AG04449 (cell line): ENCODE results near the gene ITGA11.
A peak's percentile ranks its signal among the peaks of the same experiment; 100 is the strongest.

Experiments used
- CTCF ChIA-PET: fragments of 350-600 bp; formaldehyde crosslinking; extraction: SDS; loops from one replicate; lab custom pipeline; 2021; ENCODE audit warnings: antibody characterized with exemption; lab: Yijun Ruan, JAX
- POLR2A ChIA-PET: fragments of 400-600, 350-600 bp; formaldehyde crosslinking; extraction: SDS; loops from one replicate; lab custom pipeline; 2020; ENCODE audit warnings: antibody characterized with exemption, inconsistent platforms; lab: Yijun Ruan, JAX
- DNase-seq: peaks from one replicate; pipeline ENCODE4 v3.0.0-alpha.2; 2010; ENCODE audit warnings: low read depth, low spot score
- H3K4me3 ChIP-seq: 2 replicates; pipeline ENCODE4 v1.5.1; 2011; ENCODE audit warnings: low read depth, mild to moderate bottlenecking, control low read depth, low read length
- TF ChIP-seq, protein P1 (sequence below): IDR thresholded peaks from one replicate; pipeline ENCODE4 v1.5.1; 2011; ENCODE audit warnings: mild to moderate bottlenecking, moderate library complexity, low read length, control low read depth, inconsistent platforms; ENCODE audit not compliant: insufficient read depth; ENCODE audit errors: missing control alignments

Gene ITGA11

GRCh38 chr15:68360721-68361120, 71.2 kb downstream of the ITGA11 start:
- no peak overlapping the region for H3K4me3 ChIP-seq
- TF ChIP-seq, protein P1, sequence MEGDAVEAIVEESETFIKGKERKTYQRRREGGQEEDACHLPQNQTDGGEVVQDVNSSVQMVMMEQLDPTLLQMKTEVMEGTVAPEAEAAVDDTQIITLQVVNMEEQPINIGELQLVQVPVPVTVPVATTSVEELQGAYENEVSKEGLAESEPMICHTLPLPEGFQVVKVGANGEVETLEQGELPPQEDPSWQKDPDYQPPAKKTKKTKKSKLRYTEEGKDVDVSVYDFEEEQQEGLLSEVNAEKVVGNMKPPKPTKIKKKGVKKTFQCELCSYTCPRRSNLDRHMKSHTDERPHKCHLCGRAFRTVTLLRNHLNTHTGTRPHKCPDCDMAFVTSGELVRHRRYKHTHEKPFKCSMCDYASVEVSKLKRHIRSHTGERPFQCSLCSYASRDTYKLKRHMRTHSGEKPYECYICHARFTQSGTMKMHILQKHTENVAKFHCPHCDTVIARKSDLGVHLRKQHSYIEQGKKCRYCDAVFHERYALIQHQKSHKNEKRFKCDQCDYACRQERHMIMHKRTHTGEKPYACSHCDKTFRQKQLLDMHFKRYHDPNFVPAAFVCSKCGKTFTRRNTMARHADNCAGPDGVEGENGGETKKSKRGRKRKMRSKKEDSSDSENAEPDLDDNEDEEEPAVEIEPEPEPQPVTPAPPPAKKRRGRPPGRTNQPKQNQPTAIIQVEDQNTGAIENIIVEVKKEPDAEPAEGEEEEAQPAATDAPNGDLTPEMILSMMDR = no peak
- POLR2A ChIA-PET = no interaction called here
- no peak for DNase-seq
- CTCF ChIA-PET = interaction anchor here (1.2 to 2.8 kb wide), 2 partner anchors 10 to 23 kb away, joined by 3 to 6 read pairs; no protein-coding TSS in a partner anchor

GRCh38 chr15:68356778-68357177, 75.2 kb downstream of the ITGA11 start:
- POLR2A ChIA-PET = no interaction called here
- no peak overlapping the region for H3K4me3 ChIP-seq
- CTCF ChIA-PET = no interaction called here
- no peak for DNase-seq
- TF ChIP-seq, protein P1 = no peak

DNA sequence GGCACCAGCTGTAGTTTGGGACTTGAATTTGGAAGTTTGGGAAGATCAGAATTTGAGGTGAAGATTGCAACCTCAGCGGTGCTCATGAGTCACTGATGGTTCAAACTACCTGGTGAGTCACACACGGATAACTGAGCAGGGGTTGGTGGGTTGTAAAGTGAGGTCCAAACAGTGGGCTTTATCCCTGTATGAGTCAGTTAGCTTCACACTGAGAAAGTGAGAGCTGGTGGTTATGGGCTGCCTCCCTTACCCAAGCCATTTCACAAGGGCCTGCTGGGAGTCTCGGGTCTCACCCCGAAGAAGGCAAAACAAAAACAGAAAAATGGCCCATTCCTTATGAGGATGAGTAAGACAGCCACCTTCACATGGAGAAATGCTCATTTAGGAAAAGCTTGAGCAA, 77.0 kb downstream of the ITGA11 start:
- DNase-seq = peak; percentile 79
- TF ChIP-seq, protein P1 = no peak
- ChIA-PET CTCF (no interaction called here), POLR2A (interaction anchor here (1.1 to 1.2 kb wide), 2 partner anchors 14 to 25 kb away, joined by 3 to 4 read pairs; no protein-coding TSS in a partner anchor)
- no peak overlapping the region for H3K4me3 ChIP-seq

DNA sequence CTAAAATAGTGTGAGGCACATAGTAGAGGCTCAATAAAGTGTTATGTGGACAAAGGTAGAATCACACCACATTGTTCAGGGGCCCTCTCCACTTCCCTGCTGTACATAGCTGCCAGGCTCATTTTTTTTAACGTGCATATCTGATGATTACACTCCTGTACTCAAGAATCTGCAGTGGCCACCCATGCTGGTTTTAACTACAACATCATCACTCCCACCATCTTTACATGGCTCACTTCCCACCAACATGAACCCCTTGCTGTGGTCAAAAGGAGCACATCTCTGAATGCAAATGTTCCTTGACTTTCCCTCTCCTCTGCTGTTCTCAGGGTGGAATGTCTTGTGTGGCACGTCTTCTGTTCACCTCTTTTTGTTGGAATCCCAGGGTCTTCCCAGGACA, 77.7 kb downstream of the ITGA11 start:
- CTCF ChIA-PET = interaction anchor here (0.6 to 1.4 kb wide), 3 partner anchors 13 to 195 kb away, joined by 3 to 4 read pairs (median 3); no protein-coding TSS in a partner anchor
- TF ChIP-seq, protein P1 = no peak
- H3K4me3 ChIP-seq = no peak overlapping the region
- POLR2A ChIA-PET = interaction anchor here (1.2 kb wide), 1 partner anchor 14 kb away, joined by 4 read pairs; no protein-coding TSS in a partner anchor
- no peak for DNase-seq

GRCh38 chr15:68353421-68354135, 78.4 kb downstream of the ITGA11 start:
- no peak overlapping the region for H3K4me3 ChIP-seq
- ChIA-PET CTCF (interaction anchor here (0.6 to 1.4 kb wide), 6 partner anchors 13 to 199 kb away, joined by 3 to 4 read pairs (median 3); no protein-coding TSS in a partner anchor), POLR2A (interaction anchor here (0.7 to 2.0 kb wide), 5 partner anchors 15 to 77 kb away, joined by 3 to 14 read pairs (median 4); no protein-coding TSS in a partner anchor)
- DNase-seq = no peak
- TF ChIP-seq, protein P1 = no peak

GRCh38 chr15:68352401-68353062, 79.4 kb downstream of the ITGA11 start:
- POLR2A ChIA-PET = interaction anchor here (0.6 to 2.0 kb wide), 7 partner anchors 10 to 334 kb away, joined by 3 to 14 read pairs (median 4); no protein-coding TSS in a partner anchor

More at GRCh38 chr15:68352401-68353062, 79.4 kb downstream of the ITGA11 start:
- DNase-seq = peak; percentile 93
- no peak overlapping the region for H3K4me3 ChIP-seq
- TF ChIP-seq, protein P1 = no peak
- CTCF ChIA-PET = interaction anchor here (0.9 to 1.4 kb wide), 4 partner anchors 9 to 196 kb away, joined by 3 to 4 read pairs (median 3); no protein-coding TSS in a partner anchor
